Measurements from ENCODE around the gene TTYH3.

DNA sequence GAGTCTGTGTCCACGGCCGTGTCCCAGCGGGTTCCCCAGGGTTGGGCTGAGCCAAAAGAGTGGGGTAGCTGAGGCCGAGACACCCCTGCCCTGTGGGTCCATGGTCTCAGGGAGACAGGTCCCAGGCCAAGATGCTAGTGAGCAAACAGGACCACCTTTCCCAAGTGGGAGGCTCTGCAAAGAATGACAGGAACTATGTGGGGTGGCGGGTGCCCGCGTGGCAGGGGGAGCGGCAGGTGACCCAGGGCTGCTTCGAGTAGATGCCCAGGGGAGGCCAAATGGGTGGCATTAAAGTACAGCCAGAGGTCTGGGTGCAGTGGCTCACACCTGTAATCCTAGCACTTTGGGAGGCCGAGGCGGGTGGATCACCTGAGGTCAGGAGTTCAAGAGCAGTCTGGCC lies 18.2 kb downstream of the TTYH3 start:
- TF ChIP-seq GATA3 (IDR thresholded peaks at IDR 0.05; ENCODE audit: low read depth, low read length) = no peak
- no peak for TF ChIP-seq GATA2 (IDR thresholded peaks at IDR 0.05; ENCODE audit: low read depth, low read length)
